GM12872 (cell line): Measurements from ENCODE around the gene MORF4L1.

Experiments used
- TF ChIP-seq, protein P1 (sequence below): IDR thresholded peaks from 3 replicates; pipeline ENCODE4 v1.5.1; 2011; ENCODE audit warnings: low read depth, mild to moderate bottlenecking, low read length, moderate library complexity; ENCODE audit not compliant: insufficient read depth

The MORF4L1 gene

DNA sequence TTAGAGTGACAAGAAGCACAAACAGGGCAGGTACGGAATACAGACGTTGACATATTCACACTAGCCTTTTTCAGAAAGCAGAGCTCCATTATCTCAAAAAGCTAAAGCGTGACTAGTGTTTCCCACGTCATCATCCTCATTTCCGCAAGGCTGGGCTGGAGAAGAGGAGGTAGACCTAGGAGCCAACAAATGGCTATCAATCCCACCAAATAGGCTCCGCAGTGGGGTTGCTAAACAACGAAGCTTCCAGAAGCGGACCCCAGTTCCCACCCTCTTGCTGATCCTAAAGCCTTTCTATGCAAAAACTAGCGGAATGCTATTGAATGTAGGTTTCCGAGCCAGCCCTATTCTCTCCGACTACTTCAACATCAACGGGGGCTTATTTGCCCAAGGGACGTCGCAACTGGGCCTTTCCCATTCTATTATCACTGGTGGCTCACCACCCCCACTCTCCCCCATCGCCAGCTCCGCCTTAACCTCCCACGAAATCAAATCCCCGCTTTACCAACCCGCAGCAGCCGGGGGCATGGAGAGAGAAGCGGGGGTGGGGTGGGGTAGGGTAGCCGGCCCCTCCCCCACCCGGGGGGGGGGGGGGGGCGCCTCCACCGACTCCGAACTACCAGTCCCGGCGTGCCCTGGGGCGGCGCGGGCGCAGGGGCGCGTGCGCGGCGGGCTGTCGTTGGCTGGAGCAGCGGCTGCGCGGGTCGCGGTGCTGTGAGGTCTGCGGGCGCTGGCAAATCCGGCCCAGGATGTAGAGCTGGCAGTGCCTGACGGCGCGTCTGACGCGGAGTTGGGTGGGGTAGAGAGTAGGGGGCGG lies at the start of gene MORF4L1:
Gene MORF4L1, plus strand, starts transcription at position 736 of the 817 bp plus-strand sequence. CDS start 128 bp downstream, outside the sequence.
- TF ChIP-seq, protein P1, sequence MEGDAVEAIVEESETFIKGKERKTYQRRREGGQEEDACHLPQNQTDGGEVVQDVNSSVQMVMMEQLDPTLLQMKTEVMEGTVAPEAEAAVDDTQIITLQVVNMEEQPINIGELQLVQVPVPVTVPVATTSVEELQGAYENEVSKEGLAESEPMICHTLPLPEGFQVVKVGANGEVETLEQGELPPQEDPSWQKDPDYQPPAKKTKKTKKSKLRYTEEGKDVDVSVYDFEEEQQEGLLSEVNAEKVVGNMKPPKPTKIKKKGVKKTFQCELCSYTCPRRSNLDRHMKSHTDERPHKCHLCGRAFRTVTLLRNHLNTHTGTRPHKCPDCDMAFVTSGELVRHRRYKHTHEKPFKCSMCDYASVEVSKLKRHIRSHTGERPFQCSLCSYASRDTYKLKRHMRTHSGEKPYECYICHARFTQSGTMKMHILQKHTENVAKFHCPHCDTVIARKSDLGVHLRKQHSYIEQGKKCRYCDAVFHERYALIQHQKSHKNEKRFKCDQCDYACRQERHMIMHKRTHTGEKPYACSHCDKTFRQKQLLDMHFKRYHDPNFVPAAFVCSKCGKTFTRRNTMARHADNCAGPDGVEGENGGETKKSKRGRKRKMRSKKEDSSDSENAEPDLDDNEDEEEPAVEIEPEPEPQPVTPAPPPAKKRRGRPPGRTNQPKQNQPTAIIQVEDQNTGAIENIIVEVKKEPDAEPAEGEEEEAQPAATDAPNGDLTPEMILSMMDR, result no peak

DNA sequence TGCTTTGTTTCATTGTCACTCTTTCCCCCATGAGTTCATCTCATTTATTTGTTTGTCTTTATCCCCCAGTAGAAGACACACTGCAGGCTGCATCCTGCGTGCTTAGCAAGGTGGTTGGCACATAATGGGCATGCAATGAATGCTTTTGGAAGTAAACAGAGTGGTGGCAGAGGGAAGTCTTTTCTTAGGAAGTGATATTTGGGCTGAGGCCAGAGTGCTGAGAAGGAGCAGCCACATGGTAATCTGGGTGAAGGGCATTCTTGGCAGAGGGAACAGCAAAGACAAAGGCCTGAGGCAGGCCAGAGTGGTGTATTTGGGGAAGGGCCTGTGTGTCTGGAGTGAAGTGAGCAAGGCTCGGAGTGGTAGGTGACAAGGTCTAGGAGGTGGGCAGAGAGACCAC lies 43.8 kb upstream of the MORF4L1 start:
- TF ChIP-seq, protein P1, result no peak

- TF ChIP-seq, protein P1, result no peak
These were observed 42.0 kb upstream of the MORF4L1 start for GRCh38 chr15:78830514-78831228.

DNA sequence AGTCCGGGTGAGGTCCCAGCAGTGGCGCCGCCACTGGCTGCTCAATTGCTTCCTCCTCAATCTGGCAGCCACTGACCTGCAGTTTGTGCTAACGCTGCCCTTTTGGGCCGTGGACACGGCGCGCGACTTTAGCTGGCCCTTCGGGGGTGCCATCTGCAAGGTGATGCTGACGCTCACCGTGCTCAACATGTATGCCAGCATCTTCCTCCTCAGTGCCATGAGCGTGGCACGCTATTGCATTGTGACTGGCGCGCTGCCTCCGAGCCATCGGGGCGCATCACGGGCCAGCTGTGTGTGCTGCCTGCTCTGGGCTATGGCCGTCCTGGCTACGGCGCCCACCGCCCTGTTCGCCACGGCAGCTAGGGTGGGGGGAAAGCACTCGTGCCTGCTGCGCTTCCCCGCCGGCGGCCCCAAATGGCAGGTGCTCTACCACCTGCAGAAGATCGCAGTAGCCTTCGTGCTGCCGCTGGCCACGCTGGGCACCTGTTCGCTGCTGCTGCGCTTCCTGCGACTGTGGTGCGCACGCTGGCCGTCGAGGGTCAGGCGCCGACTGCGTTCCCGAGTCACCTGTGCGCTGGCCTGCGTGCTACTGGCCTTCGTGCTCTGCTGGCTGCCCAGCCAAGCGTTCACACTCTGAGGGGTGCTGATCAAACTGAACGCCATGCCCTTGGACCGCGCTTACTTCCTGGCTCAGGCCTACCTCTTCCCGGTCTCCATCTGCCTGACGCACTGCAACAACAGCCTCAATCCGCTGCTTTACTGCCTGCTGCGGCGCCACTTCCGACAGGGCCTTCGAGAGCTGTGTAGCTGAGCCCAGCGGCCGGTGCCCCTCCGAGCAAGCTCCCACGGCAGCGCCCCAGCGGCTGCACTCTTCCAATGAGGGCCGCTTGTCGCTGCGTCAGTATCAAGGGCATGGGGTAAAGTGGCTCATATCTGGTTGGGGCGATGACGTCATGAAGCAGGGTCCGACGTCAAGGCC lies 41.2 kb upstream of the MORF4L1 start:
- TF ChIP-seq, protein P1, result no peak

DNA sequence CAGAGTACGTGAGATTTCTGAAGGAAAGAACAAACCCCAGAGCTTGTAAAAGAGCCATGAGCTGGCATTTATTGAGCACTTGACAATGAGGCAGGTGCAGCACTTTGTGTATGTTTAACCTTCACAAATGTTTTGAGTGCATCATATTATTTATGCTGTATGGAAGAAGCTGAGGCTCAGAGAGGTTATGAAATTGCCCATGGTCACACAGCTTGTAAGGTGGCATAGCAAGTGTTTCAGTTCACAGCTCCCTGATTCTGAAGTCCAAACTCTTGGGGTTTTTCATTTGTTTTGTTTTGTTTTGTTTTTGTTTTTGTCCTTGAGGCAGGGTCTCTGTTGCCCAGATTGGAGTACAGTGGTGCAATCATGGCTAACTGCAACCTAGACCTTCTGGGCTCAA lies 36.4 kb upstream of the MORF4L1 start:
- TF ChIP-seq, protein P1, result no peak

DNA sequence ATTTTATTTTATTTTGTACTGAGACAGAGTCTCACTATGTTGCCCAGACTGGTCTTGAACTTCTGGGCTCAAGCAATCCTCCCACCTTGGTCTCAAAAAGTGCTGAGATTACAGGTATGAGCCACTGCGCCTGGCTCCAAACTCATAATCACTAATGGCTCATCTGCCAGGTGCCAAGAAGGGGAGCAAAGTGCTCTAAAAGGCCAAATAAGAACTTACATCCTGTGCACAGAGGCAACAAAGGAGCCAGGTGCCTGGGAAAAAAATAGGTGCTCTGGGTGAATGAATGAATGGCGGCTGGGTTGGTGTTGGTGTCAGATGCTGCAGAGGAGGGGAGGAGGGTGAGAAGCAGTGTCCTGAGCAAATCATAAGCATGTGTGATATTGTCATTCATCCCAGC lies 35.6 kb upstream of the MORF4L1 start:
- TF ChIP-seq, protein P1, result no peak
